ENCODE measurements around the gene UBA1.

Gene UBA1

DNA sequence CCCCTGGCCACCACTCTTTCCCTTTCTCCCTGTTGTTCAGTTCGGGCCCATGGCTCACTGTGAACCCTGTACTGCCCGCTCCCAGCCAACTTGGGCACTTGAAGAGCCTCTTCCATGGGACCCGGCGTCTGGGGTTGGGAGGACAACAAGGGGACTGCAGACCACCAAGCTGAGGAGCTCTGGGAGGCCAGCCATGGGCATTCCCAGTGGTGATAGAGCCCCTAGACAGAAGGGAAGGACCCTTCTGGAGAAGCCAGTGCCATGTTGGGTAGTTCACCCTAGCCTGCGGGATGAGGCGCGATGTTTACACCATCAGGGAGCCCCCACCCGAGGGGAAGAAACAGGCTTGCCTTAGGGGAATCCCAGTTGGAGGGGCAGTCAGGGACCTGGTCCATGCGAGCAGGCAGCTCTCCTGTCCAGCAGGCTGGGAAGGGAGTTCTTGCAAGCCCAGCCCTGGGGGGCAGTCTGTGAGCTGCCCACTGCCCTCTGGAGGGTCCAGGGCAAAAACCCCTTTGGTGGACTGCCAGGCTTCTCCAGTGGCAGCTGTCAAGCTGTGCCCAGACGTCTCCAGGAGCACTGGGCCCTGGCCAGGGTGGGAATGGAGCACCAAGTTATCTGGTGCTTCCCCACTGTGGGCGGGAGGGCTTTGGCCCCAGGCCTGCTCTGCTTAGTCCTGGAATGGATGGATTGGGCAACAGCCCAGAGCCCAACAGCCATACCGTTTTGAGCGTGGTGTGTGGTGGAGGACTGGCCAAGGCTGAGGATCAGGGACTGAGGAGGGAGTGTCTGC lies 23.7 kb upstream of the UBA1 start:
- no peak for DNase-seq (ENCODE audit: low read depth in 2 of 2)

- no peak for DNase-seq (ENCODE audit: low read depth in 2 of 2)
These were observed 22.6 kb upstream of the UBA1 start for GRCh38 chrX:47170861-47171692.

- no peak for DNase-seq (ENCODE audit: low read depth in 2 of 2)
These were observed 21.6 kb upstream of the UBA1 start for GRCh38 chrX:47171996-47172395.

DNA sequence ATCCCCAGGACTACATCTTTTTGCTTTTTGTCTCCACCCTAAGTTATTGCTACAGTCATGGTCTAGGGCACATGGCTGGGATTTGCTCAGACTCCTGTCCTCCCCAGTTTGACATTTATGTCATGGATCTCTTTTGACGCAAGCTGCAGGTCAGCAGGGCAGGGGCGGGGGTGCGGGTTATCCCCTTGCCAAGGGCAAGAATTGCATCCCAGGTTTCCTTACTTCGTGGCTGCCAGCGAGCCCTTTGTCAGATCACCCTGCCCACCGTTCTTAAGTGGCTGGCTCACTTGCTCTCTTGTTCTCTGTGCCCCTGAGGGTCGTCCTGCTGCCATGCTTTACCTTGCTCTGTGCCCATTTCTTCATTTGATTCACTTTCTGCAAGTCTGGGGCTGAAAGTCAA lies 21.1 kb upstream of the UBA1 start:
- DNase-seq (ENCODE audit: low read depth in 2 of 2): no peak

DNA sequence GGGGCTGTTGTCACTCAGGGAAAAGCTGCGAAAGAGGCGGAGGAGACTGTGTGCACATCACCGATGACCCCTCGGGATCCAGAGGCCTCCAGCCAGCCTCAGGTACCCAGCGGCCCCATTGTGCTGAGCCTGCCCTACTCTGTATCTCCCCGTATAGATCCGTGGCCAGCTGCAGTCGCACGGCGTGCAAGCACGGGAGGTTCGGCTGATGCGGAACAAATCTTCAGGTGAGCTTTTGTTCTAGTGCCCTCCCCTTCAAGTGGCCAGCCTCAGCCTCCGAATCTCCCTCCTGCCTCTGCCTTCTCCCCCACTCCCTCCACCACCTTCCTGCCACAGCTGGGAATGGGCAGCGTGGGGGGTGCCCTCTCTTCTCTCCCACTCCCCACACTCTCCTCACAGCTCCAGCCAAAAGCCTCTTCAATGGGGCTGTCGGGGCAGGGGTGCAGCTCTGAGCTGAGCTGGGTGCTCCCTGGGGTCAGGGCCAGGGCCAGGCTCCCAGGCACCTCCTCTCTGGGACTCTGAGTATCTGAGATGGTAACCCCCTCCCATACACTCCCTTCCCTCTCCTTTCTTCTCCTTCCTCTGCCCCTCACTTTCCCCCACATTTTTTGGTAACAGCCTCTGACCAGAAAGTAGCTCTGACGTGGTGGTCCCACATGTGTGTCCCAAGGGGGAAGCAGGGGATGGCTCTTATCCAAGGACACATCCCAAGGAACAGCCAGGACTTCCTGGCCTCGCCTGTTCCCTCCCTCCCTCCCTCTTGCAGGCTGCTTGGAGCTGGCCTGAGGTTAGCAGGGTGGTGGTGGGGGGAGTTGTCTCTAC lies 20.4 kb upstream of the UBA1 start:
- no peak for DNase-seq (ENCODE audit: low read depth in 2 of 2)

DNA sequence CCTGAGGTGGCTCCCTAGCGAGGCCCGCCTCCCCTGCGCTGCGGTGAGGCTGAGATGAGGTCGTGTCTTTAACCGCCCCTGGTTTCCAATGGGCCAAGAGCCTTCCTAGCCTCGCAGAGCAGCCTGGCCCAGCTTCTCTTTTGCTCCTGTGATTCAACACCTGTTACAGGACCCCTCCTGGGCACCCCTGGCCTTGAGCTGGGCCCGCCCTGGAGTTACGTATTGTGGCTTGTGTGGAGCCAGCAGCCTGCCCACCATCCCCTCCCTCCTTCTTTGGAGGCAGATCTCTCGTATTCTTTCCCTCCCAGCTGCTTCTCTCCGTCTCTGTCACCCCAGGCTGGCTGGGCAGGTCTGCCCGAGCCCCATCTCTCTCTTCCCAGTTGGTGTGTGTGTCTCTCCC lies 19.3 kb upstream of the UBA1 start:
- DNase-seq (ENCODE audit: low read depth in 2 of 2): no peak

GRCh38 chrX:47174846-47175587 lies 18.6 kb upstream of the UBA1 start:
- DNase-seq (ENCODE audit: low read depth in 2 of 2): no peak

- DNase-seq (ENCODE audit: low read depth in 2 of 2): no peak
These were observed 18.0 kb upstream of the UBA1 start for GRCh38 chrX:47175588-47175980.

DNA sequence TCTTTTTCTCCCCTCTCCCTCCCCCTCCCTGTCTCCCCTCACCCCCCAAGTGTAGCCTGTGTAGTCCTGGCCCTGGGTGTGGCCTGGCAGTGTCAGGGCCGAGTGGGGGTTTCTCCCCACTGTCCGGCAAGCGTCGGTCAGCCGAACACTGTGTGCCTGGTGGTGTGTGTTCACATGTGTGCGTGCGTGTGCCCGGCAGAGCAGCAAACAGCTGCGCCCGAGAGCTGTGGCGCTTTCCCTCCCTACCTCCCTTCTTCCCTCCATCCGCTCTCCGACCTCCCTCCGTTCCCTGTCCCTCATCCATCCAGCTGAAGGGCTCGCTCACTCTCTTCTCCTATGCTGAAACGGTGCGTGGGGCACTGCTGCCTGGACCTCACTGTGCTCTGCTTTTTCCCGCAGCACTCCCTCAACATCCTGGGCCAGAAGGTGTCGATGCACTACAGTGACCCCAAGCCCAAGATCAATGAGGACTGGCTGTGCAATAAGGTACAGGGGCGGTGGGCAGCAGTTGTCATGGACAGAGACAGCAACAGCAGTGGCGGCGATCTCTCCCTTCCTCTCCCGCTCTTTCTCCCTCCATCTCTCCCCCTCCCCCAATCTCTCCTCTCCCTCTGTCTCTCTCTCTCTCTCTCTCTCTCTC lies 17.4 kb upstream of the UBA1 start:
- DNase-seq (ENCODE audit: low read depth in 2 of 2): no peak

DNA sequence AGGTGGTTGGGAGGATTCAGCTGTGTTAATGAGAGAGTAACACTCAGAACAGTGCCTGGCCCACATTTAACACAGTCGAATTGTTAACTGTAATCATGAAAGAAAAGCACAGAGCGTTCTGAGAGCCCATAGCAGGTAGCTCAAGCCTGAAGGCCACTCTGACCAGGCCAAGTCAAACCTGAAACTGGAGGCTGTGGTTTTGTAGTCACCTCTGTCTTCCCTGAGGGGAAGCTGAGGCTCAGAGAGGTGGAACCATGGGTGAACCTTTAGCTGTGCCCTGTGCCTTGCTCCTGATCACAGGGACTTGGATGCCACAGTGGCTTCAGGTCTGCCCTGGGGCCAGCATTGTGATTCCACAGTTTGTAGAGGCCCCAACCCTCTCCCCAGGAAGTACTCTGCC lies 16.6 kb upstream of the UBA1 start:
- no peak for DNase-seq (ENCODE audit: low read depth in 2 of 2)

DNA sequence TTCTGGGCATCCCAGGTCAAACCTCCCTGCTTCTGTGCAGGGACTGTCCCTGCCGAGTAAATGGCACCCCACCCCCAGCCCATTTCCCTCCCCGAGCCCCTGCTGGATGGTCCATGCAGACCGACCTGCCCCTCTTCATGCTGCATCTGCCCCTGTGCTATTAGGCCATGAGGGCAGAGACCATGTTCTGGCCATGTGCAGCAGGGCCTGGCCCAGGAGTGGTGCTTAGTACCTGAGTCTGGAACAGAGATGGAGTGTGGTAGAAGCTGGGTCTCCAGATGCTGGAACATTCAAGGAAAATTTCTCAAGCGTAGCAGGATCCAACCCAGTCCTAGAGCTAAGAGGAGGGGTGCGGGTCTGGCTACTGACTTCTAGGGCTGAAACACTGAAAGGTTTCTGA lies 15.3 kb upstream of the UBA1 start:
- no peak for DNase-seq (ENCODE audit: low read depth in 2 of 2)

DNA sequence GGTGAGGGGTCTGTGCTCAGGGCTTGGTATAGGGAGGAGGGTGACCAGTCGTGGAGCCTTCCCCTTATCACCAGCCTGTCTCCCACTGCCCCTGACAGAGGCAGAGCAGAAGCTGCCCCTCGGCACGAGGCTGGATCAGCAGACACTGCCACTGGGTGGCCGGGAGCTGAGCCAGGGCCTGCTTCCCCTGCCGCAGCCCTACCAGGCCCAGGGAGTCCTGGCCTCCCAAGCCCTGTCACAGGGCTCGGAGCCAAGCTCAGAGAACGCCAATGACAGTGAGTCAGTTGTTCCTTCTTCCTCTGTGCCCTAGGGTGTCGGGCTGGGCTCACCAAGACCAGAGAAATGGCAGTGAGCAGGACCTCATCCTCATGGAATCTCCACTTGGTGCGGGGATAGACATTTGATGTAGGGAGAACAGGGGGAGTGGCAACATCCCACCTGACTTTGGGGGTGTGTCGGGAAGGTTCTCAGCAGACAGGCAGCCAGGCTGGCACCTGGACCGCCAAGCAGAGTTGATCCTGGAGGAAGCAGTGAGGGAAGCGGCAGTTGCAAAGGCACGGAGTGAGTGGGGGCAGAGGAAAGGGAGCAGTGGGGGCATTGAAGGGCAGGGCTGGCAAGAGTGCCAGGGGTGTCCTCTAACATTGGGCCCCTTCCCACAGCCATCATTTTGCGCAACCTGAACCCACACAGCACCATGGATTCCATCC lies 14.3 kb upstream of the UBA1 start:
- DNase-seq (ENCODE audit: low read depth in 2 of 2): no peak

GRCh38 chrX:47179928-47180255 lies 13.7 kb upstream of the UBA1 start:
- DNase-seq (ENCODE audit: low read depth in 2 of 2): no peak

DNA sequence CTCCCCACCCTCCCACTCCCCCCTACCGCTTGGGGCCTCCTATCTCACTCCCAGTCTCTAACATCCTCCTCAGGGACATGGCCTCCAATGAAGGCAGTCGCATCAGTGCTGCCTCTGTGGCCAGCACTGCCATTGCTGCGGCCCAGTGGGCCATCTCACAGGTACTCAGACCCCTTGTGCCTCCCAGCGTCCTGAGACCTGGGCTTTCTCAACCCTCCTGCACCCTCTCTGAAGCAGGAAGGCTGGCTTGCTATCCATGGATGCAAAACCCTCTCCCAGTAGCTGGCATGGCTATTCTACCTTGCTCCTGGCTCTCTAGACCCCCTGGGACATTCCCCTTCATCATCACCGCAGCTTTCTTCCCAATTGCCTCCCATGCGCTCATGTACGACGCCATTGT lies 13.3 kb upstream of the UBA1 start:
- DNase-seq (ENCODE audit: low read depth in 2 of 2): no peak

- no peak for DNase-seq (ENCODE audit: low read depth in 2 of 2)
These were observed 12.3 kb upstream of the UBA1 start for GRCh38 chrX:47181301-47181700.

- DNase-seq (ENCODE audit: low read depth in 2 of 2): no peak
These were observed 11.4 kb upstream of the UBA1 start for GRCh38 chrX:47182106-47182700.

DNA sequence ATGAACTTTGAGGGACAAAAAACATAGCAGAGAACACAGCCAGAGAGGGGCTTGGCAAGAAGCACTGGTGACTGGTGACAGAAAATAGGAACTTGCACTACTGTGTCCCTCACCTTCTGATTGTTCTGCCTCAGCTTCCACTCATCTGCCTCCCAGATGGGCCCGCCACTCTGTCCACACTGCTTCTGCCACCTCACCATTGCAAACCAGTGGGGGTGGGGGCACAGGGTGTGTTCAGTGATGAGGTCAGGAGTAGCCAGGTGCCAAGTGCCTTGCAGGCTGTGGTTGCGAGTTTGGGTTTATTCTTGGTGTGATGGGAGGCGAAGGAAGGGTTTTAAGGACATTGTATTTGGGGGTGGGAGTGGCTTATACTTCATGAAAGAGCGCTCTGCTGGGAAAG lies 9.1 kb upstream of the UBA1 start:
- DNase-seq (ENCODE audit: low read depth in 2 of 2): no peak

DNA sequence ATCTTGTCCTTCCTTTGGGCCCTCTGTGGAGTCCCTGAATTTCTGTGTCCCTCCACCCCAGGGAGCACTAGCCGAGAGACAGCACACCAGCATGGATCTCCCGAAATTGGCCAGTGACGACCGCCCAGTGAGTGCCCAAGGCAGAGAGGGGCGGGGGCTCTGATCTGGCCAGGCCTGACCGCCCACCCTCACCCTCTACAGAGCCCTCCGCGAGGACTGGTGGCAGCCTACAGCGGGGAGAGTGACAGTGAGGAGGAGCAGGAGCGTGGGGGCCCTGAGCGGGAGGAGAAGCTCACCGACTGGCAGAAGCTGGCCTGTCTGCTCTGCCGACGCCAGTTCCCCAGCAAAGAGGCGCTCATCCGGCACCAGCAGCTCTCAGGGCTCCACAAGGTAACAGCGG lies 8.4 kb upstream of the UBA1 start:
- DNase-seq (ENCODE audit: low read depth in 2 of 2): no peak

DNA sequence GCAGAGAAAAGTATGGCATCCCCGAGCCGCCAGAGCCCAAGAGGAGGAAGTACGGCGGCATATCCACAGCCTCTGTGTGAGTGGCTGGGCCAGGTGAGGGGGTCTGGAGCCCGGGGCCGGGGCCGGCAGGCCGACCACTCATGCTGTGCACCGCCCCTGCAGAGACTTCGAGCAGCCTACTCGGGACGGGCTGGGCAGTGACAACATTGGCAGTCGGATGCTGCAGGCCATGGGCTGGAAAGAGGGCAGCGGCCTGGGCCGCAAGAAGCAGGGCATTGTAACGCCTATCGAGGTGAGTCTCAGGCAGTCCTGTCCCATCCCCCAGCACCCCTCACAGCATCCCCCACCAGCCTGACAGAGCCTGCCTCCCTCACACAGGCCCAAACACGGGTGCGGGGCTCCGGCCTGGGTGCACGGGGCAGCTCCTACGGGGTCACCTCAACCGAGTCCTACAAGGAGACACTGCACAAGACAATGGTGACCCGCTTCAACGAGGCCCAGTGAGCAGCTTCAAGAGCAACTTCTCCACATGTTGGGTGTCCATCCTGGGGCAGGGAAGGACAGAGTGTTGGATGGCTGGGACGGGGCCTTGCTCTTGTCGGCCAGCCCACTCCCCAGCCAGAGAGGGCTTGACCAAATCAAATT lies 7.4 kb upstream of the UBA1 start:
- no peak for DNase-seq (ENCODE audit: low read depth in 2 of 2)
